Calu3 (cell line): Measurements from ENCODE around the gene INCENP. TPM values are rescaled to one million over a fixed set of nuclear protein-coding genes. Genes with fewer than 3 reads are reported as not detected.

ENCODE experiments used
- BruUV-seq: library from RNA; stranded (reverse); fragments of 400-500 nt; replicated peaks from 2 replicates; lab custom pipeline; 2021; lab: Mats Ljungman, UMichigan
- CTCF ChIA-PET: fragments of 300-600 bp; sonication (Branson Sonifier 250); formaldehyde crosslinking; loops from one replicate; lab custom pipeline; 2022; ENCODE audit warnings: antibody characterized with exemption; lab: Charles Lee
- DNase-seq: peaks from one replicate; pipeline ENCODE4 v3.0.0; 2022
- H3K27ac Mint-ChIP-seq: one replicate; pipeline ENCODE4 v1.8.0; 2022; ENCODE audit warnings: mixed read lengths; ENCODE audit not compliant: unreplicated experiment
- H3K27me3 Mint-ChIP-seq: one replicate; pipeline ENCODE4 v1.8.0; 2022; ENCODE audit warnings: mixed read lengths; ENCODE audit not compliant: unreplicated experiment
- H3K36me3 Mint-ChIP-seq: one replicate; pipeline ENCODE4 v1.8.0; 2022; ENCODE audit warnings: mild to moderate bottlenecking, moderate library complexity, mixed read lengths; ENCODE audit not compliant: insufficient read depth, unreplicated experiment
- H3K4me1 Mint-ChIP-seq: one replicate; pipeline ENCODE4 v1.8.0; 2022; ENCODE audit warnings: mild to moderate bottlenecking, low read depth, mixed read lengths; ENCODE audit not compliant: unreplicated experiment
- H3K4me3 Mint-ChIP-seq: one replicate; pipeline ENCODE4 v1.8.0; 2022; ENCODE audit warnings: mild to moderate bottlenecking, low read depth, moderate library complexity, mixed read lengths; ENCODE audit not compliant: unreplicated experiment
- H3K9me3 Mint-ChIP-seq: one replicate; pipeline ENCODE4 v1.8.0; 2022; ENCODE audit warnings: low read depth, mixed read lengths; ENCODE audit not compliant: unreplicated experiment
- intact Hi-C: fragments of 100-400 bp; cut with micrococcal nuclease; formaldehyde crosslinking; loops from one replicate; pipeline ENCODE4 v1.10.0; 2022; ENCODE audit not compliant: unreplicated experiment
- total RNA-seq: library from RNA; stranded (reverse); gene quantifications from 2 replicates; pipeline ENCODE4 v1.2.3, GENCODE V29; 2022
- TF ChIP-seq, protein P1 (sequence below): fragments of 200-600 bp; IDR thresholded peaks from one replicate; pipeline ENCODE4 v1.8.0; 2022; ENCODE audit warnings: antibody characterized with exemption; ENCODE audit not compliant: unreplicated experiment

Gene INCENP
- total RNA-seq, 1 experiment from 2014 or later, result 115 TPM

DNA sequence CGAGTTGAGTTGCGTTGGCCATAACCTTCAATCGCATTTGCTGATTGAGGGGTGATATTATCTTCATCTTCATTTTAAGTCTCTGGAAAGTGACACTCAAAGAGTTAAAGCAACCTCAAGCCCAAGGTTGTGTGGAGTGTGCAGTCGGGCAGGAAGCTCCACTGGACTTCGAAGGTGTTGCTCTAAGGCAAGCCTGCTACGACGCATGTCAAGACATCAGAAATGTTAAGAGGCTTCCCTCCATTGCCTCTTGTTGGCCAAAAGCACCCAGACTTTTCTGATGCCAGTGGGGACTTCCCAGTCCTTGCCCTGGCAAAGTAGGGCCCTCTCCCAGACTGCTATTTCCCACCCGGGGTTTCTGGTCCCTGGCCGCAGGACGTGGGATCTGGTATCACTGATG is 42.6 kb downstream of the INCENP start:
- BruUV-seq, result no TSS peak
- TF ChIP-seq, protein P1, sequence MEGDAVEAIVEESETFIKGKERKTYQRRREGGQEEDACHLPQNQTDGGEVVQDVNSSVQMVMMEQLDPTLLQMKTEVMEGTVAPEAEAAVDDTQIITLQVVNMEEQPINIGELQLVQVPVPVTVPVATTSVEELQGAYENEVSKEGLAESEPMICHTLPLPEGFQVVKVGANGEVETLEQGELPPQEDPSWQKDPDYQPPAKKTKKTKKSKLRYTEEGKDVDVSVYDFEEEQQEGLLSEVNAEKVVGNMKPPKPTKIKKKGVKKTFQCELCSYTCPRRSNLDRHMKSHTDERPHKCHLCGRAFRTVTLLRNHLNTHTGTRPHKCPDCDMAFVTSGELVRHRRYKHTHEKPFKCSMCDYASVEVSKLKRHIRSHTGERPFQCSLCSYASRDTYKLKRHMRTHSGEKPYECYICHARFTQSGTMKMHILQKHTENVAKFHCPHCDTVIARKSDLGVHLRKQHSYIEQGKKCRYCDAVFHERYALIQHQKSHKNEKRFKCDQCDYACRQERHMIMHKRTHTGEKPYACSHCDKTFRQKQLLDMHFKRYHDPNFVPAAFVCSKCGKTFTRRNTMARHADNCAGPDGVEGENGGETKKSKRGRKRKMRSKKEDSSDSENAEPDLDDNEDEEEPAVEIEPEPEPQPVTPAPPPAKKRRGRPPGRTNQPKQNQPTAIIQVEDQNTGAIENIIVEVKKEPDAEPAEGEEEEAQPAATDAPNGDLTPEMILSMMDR, result no peak
- CTCF ChIA-PET, result interaction anchor here (1.2 kb wide), 1 partner anchor 218 kb away, joined by 3 read pairs; no protein-coding TSS in a partner anchor
- no peak for DNase-seq
- H3K27me3 Mint-ChIP-seq, result peaks cover 95% of the 10 kb centered on the region
- no peak overlapping the region for H3K27ac Mint-ChIP-seq
- H3K36me3 Mint-ChIP-seq, result no peaks in the 10 kb centered on the region
- peaks cover 8% of the 10 kb centered on the region for H3K4me1 Mint-ChIP-seq
- intact Hi-C loops, result no loop called here
- H3K4me3 Mint-ChIP-seq, result no peak overlapping the region
- H3K9me3 Mint-ChIP-seq, result no peaks in the 10 kb centered on the region

DNA sequence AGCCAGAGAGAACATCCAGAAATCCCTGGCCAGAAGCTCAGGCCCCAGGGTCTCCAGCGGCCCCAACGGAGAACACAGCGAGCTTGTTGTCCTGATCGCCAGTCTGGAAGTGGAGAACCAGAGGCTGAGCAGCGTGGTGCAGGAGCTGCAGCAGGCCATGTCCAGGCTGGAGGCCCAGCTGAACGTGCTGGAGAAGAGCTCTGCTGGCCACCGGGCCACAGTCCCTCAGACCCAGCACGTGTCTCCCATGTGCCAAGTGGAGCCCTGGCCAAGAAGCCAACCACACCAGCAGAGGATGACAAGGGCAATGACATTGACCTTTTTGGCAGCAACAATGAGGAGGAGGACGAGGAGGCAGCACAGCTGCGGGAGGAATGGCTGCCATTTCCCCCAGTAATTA is 45.6 kb downstream of the INCENP start:
- Mint-ChIP-seq H3K9me3 (no peaks in the 10 kb centered on the region), H3K4me1 (peaks cover 13% of the 10 kb centered on the region), H3K4me3 (no peak overlapping the region), H3K27ac (no peak overlapping the region), H3K27me3 (peaks cover 95% of the 10 kb centered on the region), H3K36me3 (no peaks in the 10 kb centered on the region)
- DNase-seq, result no peak
- CTCF ChIA-PET, result no interaction called here
- TF ChIP-seq, protein P1, result no peak
- intact Hi-C loops, result no loop called here
- no TSS peak for BruUV-seq

DNA sequence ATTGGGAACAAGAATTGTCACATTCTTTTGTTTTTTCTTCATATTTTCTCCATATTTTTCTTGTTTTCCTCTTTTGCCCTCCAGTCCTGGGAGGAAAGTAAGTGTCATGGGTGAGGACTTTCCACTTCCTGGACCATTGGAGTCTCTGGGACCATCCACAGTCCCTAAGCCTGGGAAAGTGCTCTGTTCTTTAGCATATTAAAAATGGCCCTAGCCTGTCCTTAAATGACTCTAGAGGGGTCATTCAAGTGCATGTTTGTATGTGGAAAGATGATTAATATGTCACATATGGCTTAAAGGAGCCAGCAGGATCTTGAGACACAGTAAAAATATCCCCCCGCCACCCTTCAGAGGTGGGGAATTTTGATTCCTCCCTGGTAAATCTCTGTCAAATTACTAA is 46.1 kb downstream of the INCENP start:
- BruUV-seq, result no TSS peak
- no peak overlapping the region for H3K4me3 Mint-ChIP-seq
- intact Hi-C loops, result no loop called here
- H3K36me3 Mint-ChIP-seq, result no peaks in the 10 kb centered on the region
- no peaks in the 10 kb centered on the region for H3K9me3 Mint-ChIP-seq
- CTCF ChIA-PET, result no interaction called here
- H3K27ac Mint-ChIP-seq, result no peak overlapping the region
- TF ChIP-seq, protein P1, result no peak
- H3K4me1 Mint-ChIP-seq, result peaks cover 13% of the 10 kb centered on the region
- H3K27me3 Mint-ChIP-seq, result peaks cover 95% of the 10 kb centered on the region
- DNase-seq, result no peak

DNA sequence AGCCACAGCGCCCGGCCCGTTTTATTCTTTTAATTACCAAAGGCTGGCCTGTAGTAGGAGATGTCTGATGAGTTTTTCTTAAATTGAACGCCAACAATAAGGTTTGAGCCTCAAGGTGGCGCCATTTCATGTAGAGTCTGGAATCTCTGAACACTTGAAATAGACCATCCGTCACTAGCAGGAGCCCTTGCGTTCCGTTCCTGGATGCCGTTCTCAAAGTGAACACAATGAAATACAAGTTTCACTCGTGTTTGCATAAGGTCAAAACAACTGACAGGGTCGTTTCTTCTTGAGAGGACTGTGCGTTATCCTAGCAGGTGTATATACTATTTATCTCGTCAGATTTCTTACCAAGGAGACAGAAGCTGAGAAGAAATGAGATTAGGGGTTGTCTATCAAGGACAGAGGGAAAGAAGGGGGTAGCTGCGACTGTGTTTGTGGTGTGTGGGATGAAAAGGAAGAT is 47.5 kb downstream of the INCENP start:
- H3K9me3 Mint-ChIP-seq, result no peaks in the 10 kb centered on the region
- BruUV-seq, result no TSS peak
- TF ChIP-seq, protein P1, result peak; percentile 68
- H3K4me1 Mint-ChIP-seq, result peaks cover 13% of the 10 kb centered on the region
- intact Hi-C loops, result loop anchor here (1.0 kb wide), 2 partner anchors 37 to 207 kb away; partner anchors contain the start of gene SCGB2A1
- DNase-seq, result peak; percentile 79
- no peaks in the 10 kb centered on the region for H3K36me3 Mint-ChIP-seq
- no peak overlapping the region for H3K27ac Mint-ChIP-seq
- CTCF ChIA-PET, result interaction anchor here (0.6 to 0.8 kb wide), 3 partner anchors 9 to 603 kb away, joined by 3 to 5 read pairs (median 5); no protein-coding TSS in a partner anchor
- H3K4me3 Mint-ChIP-seq, result peak overlapping the region; percentile 8
- H3K27me3 Mint-ChIP-seq, result peaks cover 95% of the 10 kb centered on the region
